Bronchial epithelial cell (primary cell): ENCODE data around the gene MTRR. TPM values are rescaled to one million over a fixed set of nuclear protein-coding genes. Genes with fewer than 3 reads are reported as not detected.

ENCODE experiments used
- DNase-seq: peaks from one replicate; pipeline ENCODE4 v3.0.0-alpha.2; 2010; ENCODE audit warnings: low read depth
- FAIRE-seq: peaks from 2 replicates; lab custom pipeline; 2011; peaks lifted over from hg19 to GRCh38; lab: Jason Lieb, UNC
- H3K27me3 ChIP-seq: 2 replicates; pipeline ENCODE4 v1.5.1; 2011; ENCODE audit warnings: low read length; ENCODE audit not compliant: control insufficient read depth, insufficient read depth
- H3K36me3 ChIP-seq: 2 replicates; pipeline ENCODE4 v1.5.1; 2011; ENCODE audit warnings: low read length; ENCODE audit not compliant: control insufficient read depth, insufficient read depth
- H3K4me3 ChIP-seq: 2 replicates; pipeline ENCODE4 v1.5.1; 2011; ENCODE audit warnings: mild to moderate bottlenecking, low read depth, low read length, control low read depth
- CTCF ChIP-seq: IDR thresholded peaks from 2 replicates; pipeline ENCODE4 v1.5.1; 2011; ENCODE audit warnings: mild to moderate bottlenecking, moderate library complexity, low read length, control low read depth, inconsistent platforms; ENCODE audit not compliant: insufficient read depth, severe bottlenecking
- total RNA-seq: library from RNA; depleted of rRNA; stranded (reverse); fragments of >200 nt; gene quantifications from 2 replicates; pipeline ENCODE4 v1.2.1, GENCODE V29; 2014

Gene MTRR
- total RNA-seq, 1 donor from 2014 or later = 29.2 TPM

GRCh38 chr5:7828269-7828668, 40.7 kb upstream of the MTRR start:
- no peak for FAIRE-seq
- Histone ChIP-seq H3K27me3 (no peaks in the 10 kb centered on the region), H3K4me3 (no peak overlapping the region), H3K36me3 (no peaks in the 10 kb centered on the region)
- no peak for DNase-seq
- no peak for TF ChIP-seq CTCF

- H3K4me3 ChIP-seq = no peak overlapping the region
- no peak for DNase-seq
- FAIRE-seq = no peak
- no peaks in the 10 kb centered on the region for H3K36me3 ChIP-seq
- no peak for TF ChIP-seq CTCF
- H3K27me3 ChIP-seq = no peaks in the 10 kb centered on the region
Observed at GRCh38 chr5:7834982-7835381, 34.0 kb upstream of the MTRR start.

- H3K36me3 ChIP-seq = no peaks in the 10 kb centered on the region
- no peak for TF ChIP-seq CTCF
- no peak overlapping the region for H3K4me3 ChIP-seq
- FAIRE-seq = peak; percentile 18
- H3K27me3 ChIP-seq = no peaks in the 10 kb centered on the region
- no peak for DNase-seq
Observed at GRCh38 chr5:7837403-7837802, 31.5 kb upstream of the MTRR start.

GRCh38 chr5:7842531-7842930, 26.4 kb upstream of the MTRR start:
- no peak for DNase-seq
- FAIRE-seq = no peak
- H3K4me3 ChIP-seq = no peak overlapping the region
- no peak for TF ChIP-seq CTCF
- H3K36me3 ChIP-seq = no peaks in the 10 kb centered on the region
- no peaks in the 10 kb centered on the region for H3K27me3 ChIP-seq

GRCh38 chr5:7844901-7845300, 24.0 kb upstream of the MTRR start:
- FAIRE-seq (no peak), DNase-seq (no peak)
- Histone ChIP-seq H3K4me3 (no peak overlapping the region), H3K27me3 (peaks cover 8% of the 10 kb centered on the region), H3K36me3 (no peaks in the 10 kb centered on the region)
- TF ChIP-seq CTCF = no peak

- no peak for DNase-seq
- Histone ChIP-seq H3K27me3 (peaks cover 8% of the 10 kb centered on the region), H3K36me3 (no peaks in the 10 kb centered on the region), H3K4me3 (no peak overlapping the region)
- no peak for FAIRE-seq
- no peak for TF ChIP-seq CTCF
Observed at GRCh38 chr5:7845557-7845956, 23.4 kb upstream of the MTRR start.
